EL (cell line): Measurements from ENCODE around the gene RSPH4A.
A peak's percentile ranks its signal among the peaks of the same experiment; 100 is the strongest.
"Not testable (repeated sequence)": the region's sequence is repeated elsewhere in the genome, so short reads cannot be mapped to it uniquely, and the experiment has no call there.

ENCODE experiments used
- DNase-seq: peaks from one replicate; pipeline ENCODE4 v3.0.0-alpha.2; 2016

Gene RSPH4A

DNA sequence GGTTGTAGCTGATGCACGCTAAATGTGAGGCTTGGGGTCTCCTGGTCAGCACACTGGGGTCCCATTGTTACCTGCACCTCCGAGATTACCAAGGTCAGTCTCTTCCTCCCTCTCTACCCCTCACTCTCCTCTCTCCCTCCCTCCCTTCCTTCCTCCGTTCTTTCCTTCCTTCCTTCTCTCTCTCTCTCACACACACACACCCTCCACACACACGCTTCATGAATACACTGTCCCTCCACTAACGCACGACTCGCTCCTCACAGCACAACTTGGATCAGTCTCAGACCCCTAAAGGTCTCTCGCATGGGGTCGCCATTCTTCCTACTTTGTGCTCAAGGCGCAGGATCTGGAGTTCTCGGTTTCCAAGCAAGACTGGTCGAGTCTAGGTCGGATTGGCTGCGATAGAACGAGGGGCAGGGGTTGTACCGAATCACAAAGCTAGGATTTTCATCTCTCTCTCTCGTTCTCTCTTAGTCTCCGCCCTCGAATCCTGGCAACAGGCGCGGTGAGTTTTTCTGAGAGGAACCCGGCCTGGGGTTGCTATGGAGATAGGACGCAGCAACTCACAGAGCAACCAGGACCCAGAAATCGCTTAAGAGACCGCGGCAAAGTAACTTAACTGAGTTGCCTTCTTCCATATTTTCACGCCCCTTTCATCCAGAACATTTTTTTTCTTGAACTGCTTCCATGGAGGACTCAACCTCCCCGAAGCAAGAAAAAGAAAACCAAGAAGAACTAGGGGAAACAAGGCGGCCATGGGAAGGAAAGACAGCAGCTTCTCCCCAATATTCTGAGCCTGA, at the start of gene RSPH4A:
RSPH4A (plus strand) TSS at position 543 of the 800 bp plus-strand sequence; CDS start at position 688, 145 bp downstream.
- DNase-seq: peak; percentile 97

DNA sequence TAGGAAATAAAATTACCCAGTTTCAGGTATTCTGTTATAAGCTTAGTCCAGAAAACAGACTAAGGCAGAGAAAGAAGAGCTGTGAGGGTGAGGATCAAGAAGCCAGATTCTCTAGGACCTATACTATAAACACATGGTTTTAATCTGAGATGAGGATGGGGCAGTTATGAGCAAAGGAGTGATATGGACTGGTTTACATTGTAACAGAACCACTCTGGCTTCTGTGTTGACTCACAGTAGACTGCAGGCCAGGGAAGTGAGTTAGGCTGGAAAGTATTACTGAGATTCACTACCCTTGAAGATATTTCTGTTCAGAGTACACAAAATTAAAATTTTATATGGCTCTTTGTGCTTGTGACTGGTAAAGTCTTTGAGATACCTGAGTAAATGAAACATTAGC, 48.2 kb upstream of the RSPH4A start:
- no peak for DNase-seq

DNA sequence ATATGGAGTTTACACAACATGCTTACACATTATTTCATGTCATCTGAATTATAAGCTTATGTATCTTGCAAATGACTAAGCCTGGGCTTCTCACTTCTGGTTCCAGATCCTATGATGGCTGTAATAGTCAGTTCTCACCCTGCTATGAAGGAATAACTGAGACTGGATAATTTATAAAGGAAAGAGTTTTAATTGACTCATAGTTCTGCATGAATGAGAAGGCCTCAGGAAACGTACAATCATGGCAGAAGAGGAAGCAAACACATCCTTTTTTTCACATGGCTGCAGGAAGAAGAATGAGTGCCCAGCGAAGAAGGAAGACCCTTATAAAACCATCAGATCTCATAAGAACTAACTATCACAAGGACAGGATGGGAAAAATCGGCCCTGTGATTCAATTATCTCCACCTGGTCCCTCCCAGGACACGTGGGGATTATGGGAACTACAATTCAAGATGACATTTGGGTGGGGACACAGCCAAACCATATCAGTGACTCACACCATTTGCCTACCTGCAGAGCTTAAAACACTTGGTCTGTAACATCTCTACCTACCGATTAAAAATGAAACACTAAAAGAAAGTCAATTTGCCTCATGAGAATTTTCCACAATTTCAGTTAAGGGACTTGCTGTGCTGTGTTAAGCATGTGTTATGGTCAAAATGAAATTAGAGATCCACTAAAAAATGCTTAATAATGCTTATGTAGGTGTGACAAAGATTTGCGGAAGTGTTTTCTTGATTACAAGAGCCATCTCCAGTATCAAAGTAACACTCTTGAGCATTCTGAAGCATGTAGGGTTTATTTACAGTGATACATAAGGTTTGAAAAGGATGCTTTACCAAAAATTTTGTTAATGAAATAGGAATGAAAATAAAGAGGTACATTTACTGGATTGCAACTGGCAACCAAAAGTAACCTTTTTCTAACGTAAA, 47.2 kb upstream of the RSPH4A start:
- DNase-seq: no peak

DNA sequence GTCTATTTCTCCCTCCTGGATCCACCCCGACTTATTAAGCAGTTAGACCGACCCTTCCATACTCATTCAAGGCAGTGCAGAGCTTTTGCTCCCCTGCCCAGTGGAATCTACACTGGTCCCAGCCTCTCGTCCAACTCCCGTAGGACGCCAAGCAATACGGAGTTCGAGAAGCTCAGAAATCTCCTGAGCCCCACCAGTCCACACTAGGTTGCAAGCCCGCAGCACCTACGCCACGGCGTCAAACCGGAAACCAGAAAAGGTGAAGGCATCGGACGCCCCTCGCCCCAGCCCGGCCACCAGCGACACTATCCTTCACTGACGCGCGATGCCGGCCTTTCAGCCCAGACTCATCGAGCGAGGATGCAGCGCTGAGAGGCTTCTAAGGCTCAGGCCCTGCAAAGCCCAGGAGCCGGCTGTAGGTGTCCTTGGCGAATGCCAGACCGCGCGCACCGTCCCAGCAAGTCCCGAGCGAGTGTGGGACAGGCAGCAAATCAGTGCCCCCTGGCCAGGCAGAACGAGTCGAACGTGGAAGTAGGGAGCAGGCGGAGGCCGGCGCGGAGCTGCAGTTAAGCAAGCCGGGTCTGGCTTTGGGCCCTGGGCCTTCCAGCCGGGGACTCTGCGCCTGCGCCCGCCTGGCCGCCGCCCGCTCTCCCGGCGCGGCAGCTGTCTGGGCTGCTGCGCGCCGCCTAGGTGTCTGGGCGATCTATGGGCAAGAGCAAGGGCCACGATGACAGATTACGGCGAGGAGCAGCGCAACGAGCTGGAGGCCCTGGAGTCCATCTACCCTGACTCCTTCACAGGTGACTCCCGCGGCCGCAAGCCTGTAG, 45.2 kb upstream of the RSPH4A start, which contains the start of gene RWDD1:
RWDD1 (plus strand) TSS at position 649 of the 827 bp plus-strand sequence; CDS start at position 728, 79 bp downstream.
- peak; percentile 100 for DNase-seq

DNA sequence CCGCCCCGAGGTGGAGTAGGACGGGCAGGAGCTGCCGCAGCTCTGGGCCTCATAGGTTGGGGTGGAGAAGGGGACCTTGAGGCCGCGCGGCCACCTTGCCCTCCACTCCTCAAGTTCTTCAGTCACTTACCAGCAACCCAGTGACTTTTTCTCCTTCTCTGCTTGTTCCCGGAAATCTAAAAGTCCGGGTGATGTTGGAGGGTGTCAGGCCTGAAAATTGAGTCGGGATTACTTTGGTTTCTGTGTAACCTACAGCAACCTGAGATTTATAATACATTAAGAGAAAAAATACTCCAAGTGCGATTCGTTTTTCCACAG, 44.6 kb upstream of the RSPH4A start:
- DNase-seq: no peak

DNA sequence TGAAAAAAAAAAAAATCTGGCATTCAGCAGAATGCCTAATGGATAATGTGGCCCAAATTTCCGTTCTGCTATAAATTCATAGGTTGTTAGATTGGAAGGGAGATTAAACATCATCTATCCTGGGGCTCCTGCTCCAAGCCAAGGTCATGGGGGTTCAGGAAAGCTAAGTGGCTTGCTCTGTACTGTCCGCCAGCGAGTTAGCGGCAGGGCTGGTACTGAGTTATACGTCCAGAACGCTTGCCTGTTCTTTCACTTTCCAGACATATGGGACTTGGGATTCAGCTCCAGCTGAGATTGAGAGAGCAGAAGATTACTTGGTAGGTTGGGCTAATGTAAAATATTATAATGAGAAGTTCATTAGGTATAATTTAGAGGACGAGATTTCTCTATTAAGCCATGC, 44.1 kb upstream of the RSPH4A start:
- DNase-seq: peak; percentile 47

DNA sequence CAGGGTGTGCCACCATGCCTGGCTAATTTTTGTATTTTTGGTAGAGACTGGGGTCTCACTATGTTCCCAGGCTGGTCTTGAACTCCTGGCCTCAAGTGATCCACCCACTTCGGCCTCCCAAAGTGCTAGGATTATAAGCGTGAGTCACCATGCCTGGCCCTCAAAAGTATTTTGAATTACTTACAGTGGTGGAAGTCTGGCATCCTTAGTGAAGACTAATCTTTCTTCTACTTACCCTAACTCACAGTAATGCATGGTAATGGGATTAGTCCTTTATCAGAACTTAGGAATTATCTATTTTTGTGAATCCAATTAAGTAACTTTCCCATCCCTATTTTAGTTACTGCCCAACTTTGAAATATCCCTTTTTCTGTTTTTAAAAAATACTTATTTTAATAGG, 41.1 kb upstream of the RSPH4A start:
- DNase-seq: no peak

DNA sequence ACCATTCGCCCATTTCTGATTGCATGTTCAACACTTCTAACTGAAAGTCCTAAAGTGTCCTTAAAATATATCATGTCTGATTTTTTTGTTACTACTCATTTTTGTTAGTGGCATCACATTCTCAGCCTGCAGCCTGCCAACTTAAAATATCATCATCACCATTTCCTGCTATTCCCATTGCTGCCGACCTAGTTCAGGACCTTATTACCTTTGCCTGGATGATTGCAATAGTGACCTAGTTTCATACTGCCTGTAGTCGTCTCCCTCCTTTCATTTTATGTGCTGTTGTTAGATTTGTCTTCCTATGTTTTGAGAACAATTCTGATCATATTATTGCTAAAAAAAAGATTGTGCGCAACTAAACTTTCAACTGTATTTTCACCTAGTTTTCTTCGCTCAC, 38.8 kb upstream of the RSPH4A start:
- DNase-seq: no peak

DNA sequence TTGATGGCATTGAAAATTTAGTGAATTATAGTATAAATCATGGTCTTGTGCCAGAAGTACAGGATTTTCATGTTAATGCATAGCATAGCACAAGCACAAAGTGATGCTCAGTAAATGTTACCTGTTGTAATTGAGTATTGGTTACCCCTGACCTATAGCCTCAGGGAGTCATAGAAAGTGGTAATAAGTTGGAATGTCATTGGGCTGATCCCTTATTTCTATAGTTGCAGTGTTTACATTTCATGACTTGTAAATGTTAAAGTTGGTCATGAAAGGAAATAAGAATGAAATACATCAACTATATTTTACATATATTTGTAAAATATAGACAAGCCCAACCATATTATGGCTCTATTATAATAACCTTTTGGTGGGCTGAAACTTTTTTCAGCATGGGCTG, 37.9 kb upstream of the RSPH4A start:
- no peak for DNase-seq

DNA sequence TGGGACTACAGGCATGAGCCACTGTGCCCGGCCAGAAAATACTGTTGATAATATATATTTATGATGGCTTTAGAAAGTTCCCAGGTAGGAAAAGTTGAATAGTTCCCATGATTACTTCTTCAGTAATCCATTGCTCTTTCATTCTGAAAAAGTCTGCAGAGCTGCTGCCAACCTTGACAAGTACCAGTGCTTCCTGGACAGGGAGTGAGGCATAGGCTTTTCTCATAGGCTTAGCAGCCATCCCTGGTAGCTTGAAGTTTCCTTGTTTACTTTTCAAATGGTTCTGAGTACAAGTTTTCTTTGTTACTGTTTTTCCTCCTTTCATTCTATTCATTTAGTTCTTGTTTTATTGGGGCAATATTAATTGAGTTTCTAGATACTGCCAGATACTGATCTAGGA, 37.1 kb upstream of the RSPH4A start:
- no peak for DNase-seq

DNA sequence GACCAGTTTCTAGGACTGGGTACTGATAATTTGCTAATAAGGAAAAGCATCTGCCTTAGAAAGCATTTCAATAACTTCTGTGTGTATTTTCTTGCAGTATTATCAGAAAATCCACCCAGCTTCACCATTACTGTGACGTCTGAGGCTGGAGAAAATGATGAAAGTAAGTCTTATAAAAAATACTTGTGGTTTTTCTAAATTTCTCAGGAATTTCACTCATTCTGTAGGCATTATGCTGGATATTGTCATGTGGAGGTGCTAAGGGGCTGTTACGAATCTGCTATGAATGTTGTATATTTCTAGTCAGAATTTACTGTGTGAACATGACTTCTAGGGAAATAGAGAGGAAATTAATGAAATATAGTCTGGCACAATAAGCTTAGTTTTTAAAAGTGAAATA, 36.1 kb upstream of the RSPH4A start:
- peak; percentile 76 for DNase-seq

DNA sequence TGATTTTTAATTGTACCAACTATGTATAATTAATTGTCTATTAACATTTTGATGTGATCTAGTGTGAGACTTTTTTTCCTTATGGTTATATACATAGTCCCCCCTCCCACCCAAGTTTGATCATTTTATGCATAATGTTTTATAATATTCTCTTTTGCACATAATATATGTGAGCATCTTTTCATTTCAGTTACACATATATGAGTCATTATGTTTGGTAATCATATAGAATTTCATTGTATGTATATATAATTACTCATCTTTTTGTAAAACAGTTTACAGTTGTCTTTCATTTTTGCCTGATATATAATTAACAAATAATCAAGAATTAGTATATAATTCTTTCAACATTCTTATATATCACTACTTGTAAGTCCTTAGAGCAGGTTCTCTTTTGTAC, 30.0 kb upstream of the RSPH4A start:
- DNase-seq: no peak

DNA sequence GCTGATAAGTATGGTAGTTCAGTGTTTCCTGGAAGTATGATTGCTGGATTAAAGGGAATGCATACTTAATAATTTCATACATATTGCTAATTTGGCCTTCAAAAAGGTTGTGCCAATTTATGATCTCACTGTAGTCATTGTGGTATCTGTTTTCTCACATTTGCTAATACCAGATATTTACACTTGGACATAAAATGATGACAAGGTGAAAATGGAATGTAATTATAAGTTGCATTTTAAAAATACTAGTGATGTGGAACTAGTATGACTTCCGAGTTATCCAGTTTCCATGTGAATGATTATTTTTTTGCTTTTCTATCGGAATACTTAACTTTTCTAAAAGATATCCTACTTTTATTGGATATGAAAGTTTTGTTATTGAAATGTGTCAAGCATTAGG, 29.5 kb upstream of the RSPH4A start:
- no peak for DNase-seq

DNA sequence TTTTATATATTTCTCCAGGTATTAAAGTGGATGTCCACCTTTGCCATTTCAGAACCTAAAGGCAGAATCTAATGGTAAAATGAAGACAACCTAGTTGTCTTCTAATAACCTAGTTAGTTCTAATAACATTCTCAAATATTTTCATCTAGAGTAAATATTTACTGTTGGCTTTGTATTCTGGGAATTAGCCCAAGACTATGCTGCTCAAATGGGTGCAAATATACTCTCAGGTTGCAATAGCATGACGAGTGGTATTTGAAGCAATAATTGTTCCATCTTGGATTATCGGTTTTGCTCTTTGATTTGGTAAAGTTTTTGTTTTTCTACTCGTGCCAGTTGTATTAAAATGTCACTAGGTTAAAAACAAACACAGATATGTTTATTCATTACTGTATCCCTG, 21.0 kb upstream of the RSPH4A start:
- no peak for DNase-seq

DNA sequence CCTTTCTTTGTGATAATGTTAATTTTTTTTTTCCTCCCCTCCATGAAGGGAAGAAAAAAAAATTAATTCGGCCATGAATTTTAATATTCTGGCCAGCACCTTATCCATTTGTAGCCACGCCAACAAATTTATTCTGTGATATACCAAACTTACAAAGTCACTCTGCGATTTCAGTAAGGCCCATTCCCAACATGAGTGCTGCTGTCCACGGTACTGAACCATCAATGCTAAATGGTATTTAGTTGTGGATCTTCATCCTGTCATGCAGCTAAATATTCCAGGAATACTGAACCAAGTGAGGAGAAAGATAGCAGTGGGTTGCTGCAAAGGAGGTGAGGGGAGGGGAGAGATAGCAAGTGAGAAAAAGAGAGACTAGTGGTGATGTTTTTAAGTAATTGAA, 19.5 kb upstream of the RSPH4A start:
- DNase-seq: no peak

DNA sequence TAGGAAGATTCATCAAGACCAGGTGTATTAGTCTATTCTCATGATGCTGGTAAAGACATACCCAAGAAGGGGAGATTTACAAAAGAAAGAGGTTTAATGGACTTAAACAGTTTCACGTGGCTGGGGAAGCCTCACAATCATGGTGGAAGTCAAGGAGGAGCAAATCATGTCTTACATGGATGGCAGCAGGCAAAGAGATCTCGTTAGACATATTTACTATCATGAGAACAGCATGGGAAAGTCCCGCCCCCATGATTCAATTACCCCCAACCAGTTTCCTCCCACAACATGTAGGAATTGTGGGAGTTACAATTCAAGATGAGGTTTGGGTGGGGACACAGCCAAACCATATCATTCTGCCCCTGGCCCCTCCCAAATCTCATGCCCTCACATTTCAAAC, 12.4 kb upstream of the RSPH4A start:
- not testable (repeated sequence) for DNase-seq

DNA sequence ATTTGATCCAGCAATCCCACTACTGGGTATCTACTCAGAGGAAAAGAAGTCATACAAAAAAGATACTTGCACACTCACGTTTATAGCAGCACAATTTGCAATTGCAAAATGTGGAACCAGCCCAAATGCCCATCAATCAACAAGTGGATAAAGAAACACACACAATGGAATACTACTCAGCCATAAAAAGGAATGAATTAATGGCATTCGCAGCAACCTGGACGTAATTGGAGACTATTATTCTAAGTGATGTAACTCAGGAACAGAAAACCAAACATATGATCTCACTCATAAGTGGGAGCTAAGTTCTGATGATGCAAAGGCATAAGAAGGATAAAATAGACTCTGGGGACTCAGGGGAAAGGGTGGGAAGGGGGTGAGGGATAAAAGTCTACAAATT, 11.4 kb upstream of the RSPH4A start:
- not testable (repeated sequence) for DNase-seq

DNA sequence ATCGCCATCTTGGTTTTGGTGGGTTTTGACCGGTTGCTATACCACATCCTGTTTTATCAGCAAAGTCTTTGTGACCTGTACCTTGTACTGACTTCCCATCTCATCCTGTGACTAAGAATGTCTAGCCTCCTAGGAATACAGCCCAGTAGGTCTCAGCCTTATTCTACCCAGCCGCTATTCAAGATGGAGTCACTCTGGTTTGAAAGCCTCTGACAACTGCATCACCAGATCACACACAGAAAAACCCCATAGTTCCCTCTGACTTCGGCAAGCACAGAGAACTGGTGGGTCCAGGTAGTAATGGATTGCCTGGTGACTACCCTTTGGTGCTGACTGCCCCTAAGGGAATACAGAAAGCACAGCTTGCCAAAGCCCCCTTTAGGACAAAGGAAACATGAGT, 10.3 kb upstream of the RSPH4A start:
- DNase-seq: no peak

DNA sequence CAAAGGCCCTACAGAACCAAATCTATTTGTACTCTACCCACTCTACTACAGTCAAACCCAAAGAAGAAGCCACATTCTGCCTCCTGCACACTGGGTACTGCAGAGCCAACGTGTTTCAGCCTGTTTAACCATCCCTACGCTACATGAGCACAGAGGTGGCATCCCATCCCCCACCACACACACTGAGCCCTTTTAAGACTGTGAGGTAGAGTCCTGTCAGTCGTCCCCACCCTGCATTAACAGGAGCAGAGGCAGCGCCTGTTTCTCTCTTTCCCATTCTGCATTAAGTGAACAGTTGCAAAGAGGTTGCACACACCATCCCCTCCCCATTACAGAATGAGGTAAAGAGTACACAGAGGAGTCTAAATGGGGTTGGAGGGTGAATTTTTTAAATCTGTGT, 5.2 kb upstream of the RSPH4A start:
- no peak for DNase-seq

DNA sequence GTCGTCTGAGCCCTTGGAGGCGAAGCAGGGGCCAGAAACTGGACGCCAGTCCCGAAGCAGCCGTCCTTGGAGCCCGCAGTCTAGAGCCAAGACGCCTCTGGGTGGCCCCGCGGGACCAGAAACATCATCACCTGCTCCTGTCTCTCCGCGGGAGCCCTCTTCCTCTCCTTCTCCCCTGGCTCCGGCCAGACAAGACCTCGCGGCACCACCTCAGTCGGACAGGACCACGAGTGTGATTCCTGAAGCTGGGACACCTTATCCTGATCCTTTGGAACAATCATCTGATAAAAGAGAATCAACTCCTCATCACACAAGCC, 416 bp downstream of the RSPH4A start:
- DNase-seq: no peak

DNA sequence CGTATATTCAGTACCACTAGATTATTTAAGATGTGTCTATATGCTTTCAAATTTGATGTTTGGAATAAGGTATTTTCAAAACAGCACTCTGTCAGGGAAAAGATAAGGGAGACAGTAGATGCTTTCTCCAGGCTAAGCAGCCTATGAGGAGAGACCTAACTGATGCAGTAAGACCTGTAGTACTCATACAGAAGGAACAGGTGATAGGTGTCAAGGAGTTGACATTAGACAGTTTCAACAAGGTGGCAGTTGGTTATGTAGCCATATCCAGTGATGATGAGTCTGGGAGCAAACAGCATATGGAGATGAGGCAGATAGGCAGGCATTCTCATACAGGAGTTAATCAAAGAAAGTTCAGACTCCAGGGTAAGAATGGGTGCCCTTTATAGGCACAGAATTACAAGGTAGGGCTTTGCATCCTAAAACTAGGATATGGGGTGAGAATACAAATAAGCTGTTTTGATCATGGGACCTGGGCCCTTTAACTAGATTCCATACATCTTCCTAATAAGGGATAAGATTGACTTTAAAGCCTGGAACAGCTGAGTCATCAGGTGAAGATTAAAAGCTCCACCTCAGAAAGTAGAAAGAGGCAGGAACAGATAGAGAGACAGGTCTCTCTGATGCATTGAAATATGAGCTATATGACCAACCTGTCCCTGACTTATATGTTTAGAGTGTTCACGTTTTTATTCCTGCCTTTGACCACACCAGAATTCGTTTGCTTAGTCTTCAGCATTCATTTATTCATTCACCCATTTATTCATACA, 7.9 kb downstream of the RSPH4A start:
- no peak for DNase-seq

DNA sequence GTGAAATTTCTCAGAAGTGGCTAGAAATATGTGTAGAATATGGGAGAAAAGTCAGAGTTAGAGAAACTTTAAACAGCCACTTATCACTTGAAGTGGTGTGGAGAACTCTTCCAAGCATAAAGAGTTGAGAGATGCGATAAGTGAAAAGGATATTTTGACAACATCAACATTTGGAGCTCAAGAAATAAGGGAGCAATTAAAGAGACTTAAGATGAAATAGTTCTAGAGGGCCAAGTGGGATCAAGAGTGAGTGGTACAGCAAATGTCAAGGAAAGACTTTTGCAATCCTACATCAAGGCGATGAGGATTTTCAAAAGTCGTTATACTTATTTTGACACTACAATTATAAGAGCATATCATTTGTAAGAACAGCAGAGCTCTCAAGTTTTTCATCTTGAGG, 9.6 kb downstream of the RSPH4A start:
- no peak for DNase-seq

DNA sequence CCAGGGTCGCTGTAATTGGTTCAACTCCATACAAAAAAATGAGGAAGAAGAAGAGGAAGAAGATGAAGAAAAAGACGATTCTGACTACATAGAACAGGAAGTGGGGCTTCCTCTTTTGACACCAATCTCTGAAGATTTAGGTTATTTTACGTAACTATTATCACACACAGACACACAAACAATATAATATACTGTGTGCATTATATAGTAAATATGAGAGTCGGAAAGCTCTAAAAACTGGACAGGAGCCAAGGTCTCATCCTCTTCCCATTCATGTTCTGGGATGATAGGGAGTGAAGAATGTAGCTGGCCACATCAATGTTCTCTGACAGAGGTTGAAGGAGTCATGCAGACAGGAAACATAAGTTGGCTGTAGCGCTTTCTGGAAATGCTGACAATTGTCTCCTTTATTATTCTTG, 13.3 kb downstream of the RSPH4A start:
- DNase-seq: no peak
